HG02884 (cell line): ENCODE data around the gene LGALS3.
"Not testable (repeated sequence)": the region's sequence is repeated elsewhere in the genome, so short reads cannot be mapped to it uniquely, and the experiment has no call there.

Experiments
- ATAC-seq: cut with Tn5 transposase; IDR thresholded peaks from one replicate; pipeline ENCODE4 v1.9.1; 2021; ENCODE audit warnings: mild to moderate bottlenecking, moderate library complexity; ENCODE audit not compliant: unreplicated experiment

Gene LGALS3

GRCh38 chr14:55129086-55129427 is at the start of gene LGALS3:
TSS of gene LGALS3 (plus strand) at chr14:55129252. CDS start at chr14:55137374, 8,122 bp downstream.
- peak; percentile 45 for ATAC-seq

DNA sequence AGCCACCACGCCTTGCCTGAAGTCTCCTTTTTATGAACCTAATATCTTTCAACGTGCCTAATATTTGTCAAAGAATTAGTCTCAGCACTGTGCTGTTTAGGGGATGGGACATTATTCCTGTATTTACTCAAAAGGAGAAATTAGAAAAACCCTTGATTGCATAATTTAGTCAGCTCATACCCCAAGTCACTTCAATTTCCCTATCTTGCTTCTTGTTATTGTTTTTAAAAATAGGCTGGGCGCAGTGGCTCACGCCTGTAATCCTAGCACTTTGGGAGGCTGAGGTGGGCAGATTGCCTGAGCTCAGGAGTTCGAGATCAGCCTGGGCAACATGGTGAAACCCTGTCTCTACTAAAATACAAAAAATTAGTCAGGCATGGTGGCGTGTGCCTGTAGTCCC is 49.1 kb upstream of the LGALS3 start:
- not testable (repeated sequence) for ATAC-seq

- ATAC-seq: no peak
Measured at GRCh38 chr14:55084401-55085059, 44.5 kb upstream of the LGALS3 start.

DNA sequence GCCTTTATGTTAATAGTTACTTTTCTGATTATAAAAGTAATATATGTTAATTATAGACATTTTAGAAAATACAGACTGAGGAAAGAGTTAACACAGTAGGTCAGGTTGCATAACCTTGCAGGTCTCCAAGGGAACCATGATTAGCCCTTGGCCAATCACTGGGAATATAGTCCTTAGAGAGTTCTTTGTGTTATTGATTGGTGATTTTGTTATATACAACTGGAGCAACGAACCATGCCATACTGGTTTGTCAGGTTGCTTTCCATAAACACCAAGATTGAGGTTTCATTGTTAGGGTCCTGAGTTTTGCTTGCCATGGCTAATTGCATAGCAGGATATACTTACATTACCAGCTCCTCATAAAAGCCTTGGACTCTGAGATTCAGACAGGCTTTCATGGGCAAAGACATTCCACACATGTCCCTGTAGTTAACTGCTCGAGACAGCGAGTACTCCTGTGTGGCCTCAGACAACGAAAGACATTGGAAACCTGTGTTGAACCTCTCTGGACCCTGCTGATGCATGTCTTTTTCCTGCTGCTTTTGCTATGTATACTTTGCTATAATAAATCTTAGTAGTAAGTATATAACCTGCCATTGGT is 43.9 kb upstream of the LGALS3 start:
- no peak for ATAC-seq

DNA sequence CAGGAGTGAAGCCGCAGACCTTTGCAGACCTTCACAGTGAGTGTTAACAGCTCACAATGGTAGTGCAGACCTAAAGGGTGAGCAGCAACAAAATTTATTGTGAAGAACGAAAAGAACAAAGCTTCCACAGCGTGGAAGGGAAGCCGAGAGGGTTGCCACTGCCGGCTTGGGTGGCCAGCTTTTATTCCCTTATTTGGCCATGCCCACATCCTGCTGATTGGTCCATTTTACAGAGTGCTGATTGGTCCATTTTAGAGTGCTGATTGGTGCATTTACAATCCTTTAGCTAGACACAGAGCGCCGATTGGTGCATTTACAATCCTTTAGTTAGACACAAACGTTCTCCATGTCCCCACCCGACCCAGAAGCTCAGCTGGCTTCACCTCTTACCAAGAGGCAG is 42.1 kb upstream of the LGALS3 start:
- no peak for ATAC-seq

DNA sequence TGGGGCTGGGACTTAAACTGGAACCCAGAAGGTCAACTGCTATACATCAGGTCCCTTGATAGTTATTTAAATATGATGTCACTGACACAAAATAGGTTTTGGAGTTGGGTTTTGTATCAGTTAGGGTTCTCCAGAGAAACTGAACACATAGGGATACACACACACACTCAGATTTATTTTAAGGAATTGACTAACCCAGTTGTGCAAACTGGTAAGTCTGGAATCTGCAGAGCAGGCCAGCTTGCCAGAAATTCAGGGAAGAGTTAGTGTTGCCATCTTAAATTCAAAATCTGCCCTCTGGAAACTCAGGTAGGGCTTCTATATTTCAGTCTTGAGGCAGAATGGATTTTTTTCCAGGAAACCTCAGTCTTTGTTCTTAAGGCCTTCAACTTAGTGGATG is 40.7 kb upstream of the LGALS3 start:
- ATAC-seq: no peak

- no peak for ATAC-seq
Measured at GRCh38 chr14:55092341-55092740, 36.7 kb upstream of the LGALS3 start.

GRCh38 chr14:55094292-55095157 is 34.5 kb upstream of the LGALS3 start:
- ATAC-seq: no peak

DNA sequence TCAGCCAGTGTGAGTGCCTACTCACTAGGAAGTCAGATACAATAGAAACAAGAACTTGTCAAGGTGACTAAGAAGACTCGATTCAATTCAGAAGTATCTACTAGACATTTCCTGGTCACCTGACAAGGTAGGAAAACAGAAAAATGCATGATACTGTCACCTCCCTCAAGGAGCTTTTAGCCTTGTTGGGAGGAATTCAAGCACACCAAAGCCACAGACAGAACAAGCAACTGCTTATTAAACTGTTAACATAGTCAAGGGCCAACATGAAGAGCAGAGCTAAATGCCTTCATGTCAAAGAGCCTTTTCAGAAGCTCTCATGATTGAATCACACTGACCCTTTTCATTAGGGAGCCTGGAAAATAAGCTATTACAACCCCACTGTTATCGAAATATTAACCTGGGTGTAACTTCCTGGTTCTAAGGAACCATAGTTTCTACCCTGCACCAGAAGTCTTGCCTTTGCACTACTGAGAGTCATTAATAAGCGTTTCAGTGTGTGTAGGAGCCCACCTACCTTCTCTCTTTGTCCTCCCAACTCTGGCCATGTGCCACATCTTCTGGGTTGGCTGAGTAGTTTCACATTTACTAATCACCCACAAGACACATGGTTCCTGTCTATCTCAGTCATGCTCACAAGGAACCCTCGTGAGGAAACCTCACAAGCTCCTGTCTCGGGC is 31.0 kb upstream of the LGALS3 start:
- ATAC-seq: peak; percentile 71

- ATAC-seq: no peak
Measured at GRCh38 chr14:55098561-55098898, 30.5 kb upstream of the LGALS3 start.

- ATAC-seq: no peak
Measured at GRCh38 chr14:55099756-55100155, 29.3 kb upstream of the LGALS3 start.

GRCh38 chr14:55101698-55102097 is 27.4 kb upstream of the LGALS3 start:
- ATAC-seq: no peak

- ATAC-seq: peak; percentile 51
Measured at GRCh38 chr14:55102141-55102621, 26.9 kb upstream of the LGALS3 start.

- ATAC-seq: no peak
Measured at GRCh38 chr14:55103005-55103640, 25.9 kb upstream of the LGALS3 start.

DNA sequence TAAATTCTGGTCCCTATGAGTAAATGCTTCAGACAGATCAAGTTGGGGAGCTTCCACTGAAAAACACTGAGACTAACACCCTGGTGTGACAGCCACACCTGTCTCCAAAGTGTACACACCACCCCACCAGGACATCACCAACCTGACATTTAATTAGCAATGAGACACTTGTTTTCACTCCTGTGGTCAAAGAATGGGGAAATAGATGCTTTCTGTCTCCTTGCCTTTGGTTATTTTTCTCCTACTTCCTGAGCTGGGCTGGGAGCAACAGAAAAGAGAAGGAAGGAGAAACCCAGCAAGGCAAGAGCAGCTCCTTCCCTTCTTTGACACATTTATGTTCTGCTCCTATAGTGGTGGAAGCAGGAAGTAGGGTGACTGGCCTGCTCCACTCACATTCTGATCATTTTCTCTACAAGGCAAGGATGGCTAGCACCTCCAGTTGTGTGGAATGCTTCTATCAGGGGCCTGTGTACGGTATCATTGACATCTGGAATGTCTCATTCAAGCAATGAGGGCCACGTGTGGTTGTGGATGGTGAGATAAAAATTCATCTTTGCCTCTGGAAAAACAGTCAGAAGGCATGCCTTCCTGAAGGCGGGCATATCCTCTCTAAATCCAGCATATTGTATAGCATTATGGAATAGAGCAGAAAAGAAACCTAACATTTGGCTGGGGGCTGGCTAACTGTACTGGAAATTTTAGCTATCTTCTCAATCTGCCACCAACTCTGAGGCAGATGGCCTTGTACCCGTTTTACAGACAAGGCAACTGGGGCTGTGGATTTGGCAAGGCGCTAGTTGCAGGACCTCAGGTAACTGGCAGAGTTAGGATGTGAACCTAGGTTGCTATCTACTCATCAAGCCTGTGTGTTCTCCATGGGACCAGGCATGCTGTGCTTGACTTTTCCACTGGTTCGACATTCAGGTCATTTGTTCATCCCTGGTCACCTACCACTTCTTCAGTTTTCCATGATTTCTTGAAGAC is 24.8 kb upstream of the LGALS3 start:
- ATAC-seq: no peak

DNA sequence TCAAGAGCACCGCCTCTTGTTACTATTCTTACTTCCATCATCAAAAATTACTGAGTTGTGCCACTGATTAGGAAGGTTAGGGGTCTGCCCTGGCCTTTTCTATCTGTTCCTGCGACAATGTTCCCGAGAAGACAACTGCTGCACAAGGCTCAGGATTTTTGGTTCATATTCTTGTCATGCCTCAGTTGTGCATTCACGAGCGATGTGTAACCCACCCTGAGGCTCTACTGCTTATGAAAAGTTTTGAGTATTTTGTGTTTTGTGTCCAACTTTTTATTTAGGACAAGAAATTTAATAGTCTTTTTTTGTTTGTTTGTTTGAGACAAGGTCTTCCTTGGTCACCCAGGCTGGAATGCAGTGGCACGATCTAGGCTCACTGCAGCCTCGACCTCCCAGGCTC is 23.1 kb upstream of the LGALS3 start:
- ATAC-seq: no peak

DNA sequence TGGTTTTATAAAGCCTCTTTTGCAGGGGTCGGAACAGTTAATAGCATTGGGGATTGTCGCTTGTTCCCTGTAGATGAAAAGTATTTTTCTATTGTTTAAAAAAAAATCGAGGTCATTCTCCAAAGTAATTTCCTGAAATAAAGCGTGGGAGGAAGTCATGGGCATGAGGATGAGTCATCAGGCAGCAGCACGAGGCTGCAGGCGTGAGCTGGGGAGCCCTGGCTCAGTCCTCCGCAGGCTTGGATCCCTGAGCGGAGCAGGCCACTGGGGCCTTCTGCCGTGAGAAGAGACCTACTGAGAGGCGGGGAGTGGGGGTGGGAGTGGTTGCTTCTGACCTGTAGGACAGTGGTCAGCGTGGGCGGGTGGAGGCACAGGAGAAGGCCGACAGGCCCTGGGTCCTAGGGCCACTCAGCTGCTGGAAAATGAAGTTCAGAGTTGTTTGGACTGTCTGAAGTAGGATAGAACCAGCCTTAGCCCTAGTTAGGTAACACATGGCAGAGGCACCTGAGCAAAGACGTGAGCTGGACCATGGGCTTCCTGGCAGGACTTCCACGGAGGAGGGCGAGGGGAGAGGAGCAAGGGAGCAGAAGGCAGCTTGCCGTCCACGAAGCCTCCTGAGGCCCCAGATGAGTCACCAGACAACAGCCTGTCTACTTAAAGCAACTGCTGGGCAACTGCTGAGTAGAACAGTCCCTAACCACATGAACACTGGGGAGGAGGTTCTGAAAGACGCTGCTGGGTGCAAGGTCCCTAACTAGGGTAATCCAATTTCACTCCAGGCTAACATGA is 21.1 kb upstream of the LGALS3 start:
- no peak for ATAC-seq

GRCh38 chr14:55109836-55110235 is 19.2 kb upstream of the LGALS3 start:
- ATAC-seq: no peak

GRCh38 chr14:55111122-55111708 is 17.8 kb upstream of the LGALS3 start:
- no peak for ATAC-seq
